CD4-positive, alpha-beta T cell treated with Interleukin-4 for 1 hour (primary cell): ENCODE results near the gene KAT2B.

ENCODE experiments used
- DNase-seq, 2 donors: peaks; one replicate each; pipeline ENCODE4 v3.0.0-alpha.2; 2020 to 2022

Gene KAT2B

GRCh38 chr3:20148466-20148865, 108.2 kb downstream of the KAT2B start:
- DNase-seq: no peak

DNA sequence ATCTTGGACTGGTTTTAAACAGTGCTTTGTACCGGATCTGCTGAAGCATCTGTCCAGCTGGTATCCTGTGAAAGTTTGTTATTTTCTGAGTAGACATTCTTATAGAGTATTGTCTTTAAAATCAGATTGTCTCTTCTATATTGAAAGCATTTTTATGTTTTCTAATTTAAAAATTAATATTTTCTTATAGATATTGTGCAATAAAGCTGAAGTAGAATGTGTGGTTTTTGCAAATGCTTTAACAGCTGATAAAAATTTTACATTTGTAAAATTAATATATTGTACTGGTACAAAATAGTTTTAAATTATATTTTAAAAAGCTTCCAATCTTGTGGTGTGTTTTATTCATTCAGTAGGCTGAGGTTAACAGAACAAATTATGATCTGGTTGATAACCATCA, 113.8 kb downstream of the KAT2B start:
- DNase-seq: no peak

DNA sequence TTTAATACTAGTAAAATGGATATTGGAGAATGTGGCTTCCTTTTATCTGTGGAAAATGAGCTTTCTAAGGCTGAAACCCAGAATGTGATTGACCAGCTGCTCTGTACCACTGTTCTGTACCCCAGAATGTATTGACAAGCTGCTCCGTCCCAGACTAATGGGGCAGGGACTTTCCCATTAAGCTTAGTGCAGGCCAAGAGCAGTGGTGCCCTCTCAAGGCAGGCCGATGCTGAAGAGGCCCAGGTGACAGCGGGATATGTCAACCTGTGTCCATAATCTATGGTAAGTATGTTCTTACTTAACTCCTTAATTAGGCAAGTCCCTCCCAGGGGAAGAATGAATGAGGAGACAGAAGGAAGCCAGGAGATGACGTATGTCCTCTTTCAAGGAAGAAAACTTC, 114.7 kb downstream of the KAT2B start:
- no peak for DNase-seq

- no peak for DNase-seq
Measured at GRCh38 chr3:20160230-20160629, 120.0 kb downstream of the KAT2B start.

- DNase-seq: no peak
Measured at GRCh38 chr3:20161714-20162113, 121.5 kb downstream of the KAT2B start.

GRCh38 chr3:20173844-20174410, 133.7 kb downstream of the KAT2B start:
- DNase-seq: no peak

DNA sequence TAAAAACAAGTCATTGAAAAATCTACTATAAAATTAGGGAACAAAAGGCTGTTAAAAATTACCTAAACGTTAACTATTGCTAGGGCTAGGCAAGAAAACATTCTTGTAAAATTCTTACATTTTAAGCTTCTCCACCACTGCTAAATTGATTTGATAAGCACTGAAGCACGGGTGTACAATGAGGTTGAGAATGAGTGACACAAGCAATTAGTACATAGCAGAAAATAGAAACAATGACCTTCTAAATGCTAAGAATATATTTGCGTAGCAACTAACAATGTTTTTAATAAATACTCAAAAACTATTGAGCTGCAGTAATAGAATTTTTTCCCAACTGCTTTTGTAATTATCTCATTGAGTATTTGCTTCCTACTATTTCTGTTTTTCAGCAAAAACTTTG, 141.0 kb downstream of the KAT2B start:
- DNase-seq: no peak

GRCh38 chr3:20182206-20182605, 142.0 kb downstream of the KAT2B start:
- no peak for DNase-seq

- peak in 1 of 2 donors; percentile 51 for DNase-seq
Measured at GRCh38 chr3:20185331-20185678, 145.1 kb downstream of the KAT2B start.

DNA sequence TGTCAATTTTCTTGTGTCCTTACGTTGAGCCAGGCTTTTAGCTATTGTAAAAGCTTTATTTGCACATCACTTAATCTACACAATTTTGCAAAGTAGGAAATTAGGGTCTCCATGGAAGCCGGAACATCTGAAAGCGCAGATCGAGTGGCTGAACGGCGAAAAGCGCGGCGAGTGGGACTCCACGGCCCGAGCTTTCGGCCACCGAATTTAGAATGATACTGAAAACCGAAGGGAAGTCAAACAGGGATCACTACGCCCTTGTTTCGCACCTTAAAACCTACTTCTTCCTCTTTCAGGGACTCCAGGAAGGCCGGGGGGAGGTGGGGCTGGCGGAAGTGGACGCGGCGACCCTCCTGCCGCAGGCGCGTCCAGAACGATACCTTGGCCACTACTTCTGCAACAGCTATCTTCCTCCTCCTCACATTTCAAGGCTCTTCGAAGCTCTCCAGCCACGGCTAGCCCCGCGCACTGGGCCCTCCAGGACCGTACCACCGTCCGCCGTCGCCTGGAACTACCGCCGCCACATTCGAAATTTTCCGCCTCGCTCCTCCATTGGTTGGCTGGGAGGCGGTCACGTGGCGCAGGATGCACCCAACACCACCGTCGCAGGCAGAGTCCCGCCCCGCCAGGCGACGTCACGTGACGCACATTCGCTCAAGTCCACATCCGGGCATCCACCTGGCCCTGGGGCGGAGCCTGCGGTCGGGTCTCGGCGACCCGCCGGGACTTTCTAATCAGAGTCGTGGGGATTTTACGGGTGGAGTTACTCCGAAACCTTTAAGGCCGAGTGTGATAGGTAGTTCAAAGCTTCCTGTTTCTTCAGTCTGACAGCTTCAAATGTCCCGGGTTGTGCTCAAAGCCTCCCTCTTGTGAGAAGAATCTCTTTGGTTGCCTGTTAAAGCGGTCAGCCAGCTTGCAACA, 145.7 kb downstream of the KAT2B start, which contains the start of gene SGO1:
Gene SGO1 (minus strand): TSS at position 528 of the 921 bp plus-strand sequence. CDS start 2,179 bp downstream, outside the sequence.
- peak; percentile 99 to 100 for DNase-seq

- no peak for DNase-seq
Measured at GRCh38 chr3:20186600-20187004, 146.4 kb downstream of the KAT2B start.

- no peak for DNase-seq
Measured at GRCh38 chr3:20190991-20191390, 150.7 kb downstream of the KAT2B start.

GRCh38 chr3:20194793-20195460, 154.7 kb downstream of the KAT2B start:
- no peak for DNase-seq

GRCh38 chr3:20197775-20198174, 157.5 kb downstream of the KAT2B start:
- no peak for DNase-seq

- DNase-seq: no peak
Measured at GRCh38 chr3:20201143-20201542, 160.9 kb downstream of the KAT2B start.
